OCI-LY1 (cell line): Measurements from ENCODE around the gene IQGAP3.

Experiments used
- EZH2 ChIP-seq: fragments of 200-600 bp; sonication (generic), shearing (Covaris generic); IDR thresholded peaks from 2 replicates; pipeline ENCODE4 v1.8.0; 2017; ENCODE audit warnings: borderline replicate concordance, mixed run types, mild to moderate bottlenecking, antibody characterized with exemption, low read length, moderate library complexity, mixed read lengths
- TF ChIP-seq, protein P1 (sequence below): fragments of 200-600 bp; sonication (generic), shearing (Covaris generic); IDR thresholded peaks from 2 replicates; pipeline ENCODE4 v1.5.1; 2017; ENCODE audit warnings: mild to moderate bottlenecking, antibody characterized with exemption, low read length, moderate library complexity, mixed read lengths

DNA sequence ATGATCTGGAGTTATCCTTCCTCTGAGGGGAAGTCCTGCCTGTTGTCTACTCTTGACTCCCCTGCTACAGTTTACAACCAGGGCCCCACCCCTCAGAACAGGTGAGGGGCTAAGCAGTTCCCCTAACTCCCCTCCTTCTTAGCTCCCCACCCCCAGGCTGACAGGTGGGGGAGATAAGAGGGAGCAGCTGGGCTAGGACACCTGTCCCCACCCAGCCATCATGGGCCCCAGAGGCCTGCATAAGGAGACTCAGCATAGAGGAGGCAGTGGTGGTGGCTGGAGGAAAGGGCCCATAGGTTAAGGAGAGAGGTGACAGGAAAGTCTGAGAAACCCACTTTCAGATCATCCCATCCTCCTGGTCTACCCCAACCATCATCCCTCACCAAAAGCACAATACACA lies 78.6 kb downstream of the IQGAP3 start:
- TF ChIP-seq, protein P1, sequence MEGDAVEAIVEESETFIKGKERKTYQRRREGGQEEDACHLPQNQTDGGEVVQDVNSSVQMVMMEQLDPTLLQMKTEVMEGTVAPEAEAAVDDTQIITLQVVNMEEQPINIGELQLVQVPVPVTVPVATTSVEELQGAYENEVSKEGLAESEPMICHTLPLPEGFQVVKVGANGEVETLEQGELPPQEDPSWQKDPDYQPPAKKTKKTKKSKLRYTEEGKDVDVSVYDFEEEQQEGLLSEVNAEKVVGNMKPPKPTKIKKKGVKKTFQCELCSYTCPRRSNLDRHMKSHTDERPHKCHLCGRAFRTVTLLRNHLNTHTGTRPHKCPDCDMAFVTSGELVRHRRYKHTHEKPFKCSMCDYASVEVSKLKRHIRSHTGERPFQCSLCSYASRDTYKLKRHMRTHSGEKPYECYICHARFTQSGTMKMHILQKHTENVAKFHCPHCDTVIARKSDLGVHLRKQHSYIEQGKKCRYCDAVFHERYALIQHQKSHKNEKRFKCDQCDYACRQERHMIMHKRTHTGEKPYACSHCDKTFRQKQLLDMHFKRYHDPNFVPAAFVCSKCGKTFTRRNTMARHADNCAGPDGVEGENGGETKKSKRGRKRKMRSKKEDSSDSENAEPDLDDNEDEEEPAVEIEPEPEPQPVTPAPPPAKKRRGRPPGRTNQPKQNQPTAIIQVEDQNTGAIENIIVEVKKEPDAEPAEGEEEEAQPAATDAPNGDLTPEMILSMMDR, result no peak
- TF ChIP-seq EZH2, result no peak
